Panc1 (cell line): Measurements from ENCODE around the gene TMEM108. TPM values are rescaled to one million over a fixed set of nuclear protein-coding genes. Genes with fewer than 3 reads are reported as not detected.

Experiments
- ATAC-seq: fragments of 200-7000 bp; cut with Tn5 transposase; 2 replicates; pipeline ENCODE4 v1.9.1; 2020; ENCODE audit warnings: mild to moderate bottlenecking, moderate library complexity
- BruUV-seq: library from RNA; stranded (reverse); fragments of 400-500 nt; replicated peaks from 2 replicates; lab custom pipeline; 2021; lab: Mats Ljungman, UMichigan
- CTCF ChIA-PET: fragments of 300-600 bp; sonication (Branson Sonifier 250); formaldehyde crosslinking; loops from one replicate; lab custom pipeline; 2022; ENCODE audit warnings: antibody characterized with exemption; lab: Charles Lee
- POLR2A ChIA-PET: fragments of 300-600 bp; sonication (Branson Sonifier 250); formaldehyde crosslinking; loops from one replicate; lab custom pipeline; 2022; ENCODE audit warnings: antibody characterized with exemption; lab: Charles Lee
- DNase-seq: peaks from one replicate; pipeline ENCODE4 v3.0.0-alpha.2; 2010; ENCODE audit warnings: low read depth, low spot score
- H3K27ac ChIP-seq: 2 replicates; pipeline ENCODE4 v1.5.1; 2011; ENCODE audit warnings: mild to moderate bottlenecking, low read length, inconsistent platforms
- H3K27me3 ChIP-seq: fragments of 200-500 bp; sonication (Bioruptor generic); 2 replicates; pipeline ENCODE4 v1.6.0; 2014; ENCODE audit warnings: low read length, inconsistent platforms; ENCODE audit not compliant: control insufficient read depth, insufficient read depth
- H3K36me3 ChIP-seq: fragments of 200-500 bp; sonication (Bioruptor generic); 2 replicates; pipeline ENCODE4 v1.5.1; 2014; ENCODE audit warnings: inconsistent platforms, mild to moderate bottlenecking, low read length, moderate library complexity; ENCODE audit not compliant: control insufficient read depth, insufficient read depth
- H3K4me1 ChIP-seq: 2 replicates; pipeline ENCODE4 v1.5.1; 2011; ENCODE audit warnings: inconsistent platforms, mild to moderate bottlenecking, low read length, moderate library complexity; ENCODE audit not compliant: control insufficient read depth, insufficient read depth
- H3K4me3 ChIP-seq, 2 experiments: 2 replicates each; pipeline ENCODE4 v1.5.1; 2011 to 2012; ENCODE audit warnings: low read depth in 2 of 2, low read length in 2 of 2, mild to moderate bottlenecking in 2 of 2, inconsistent platforms in 1 of 2, moderate library complexity in 1 of 2
- H3K9me3 ChIP-seq: fragments of 200-500 bp; sonication (Bioruptor generic); 2 replicates; pipeline ENCODE4 v1.5.1; 2014; ENCODE audit warnings: low read depth, mild to moderate bottlenecking, inconsistent platforms, low read length, moderate library complexity; ENCODE audit not compliant: control insufficient read depth, insufficient read depth
- CTCF ChIP-seq: fragments of 450-650 bp; IDR thresholded peaks from 2 replicates; pipeline ENCODE4 v1.5.1; 2017; ENCODE audit warnings: mild to moderate bottlenecking
- POLR2AphosphoS5 ChIP-seq: IDR thresholded peaks from 2 replicates; pipeline ENCODE4 v1.6.1; 2012; ENCODE audit warnings: mild to moderate bottlenecking, low read depth, low read length, moderate library complexity
- SIN3A ChIP-seq: IDR thresholded peaks from 2 replicates; pipeline ENCODE4 v1.6.1; 2012; ENCODE audit warnings: low read depth, mild to moderate bottlenecking, low read length, moderate library complexity, borderline replicate concordance; ENCODE audit not compliant: insufficient read depth
- TCF7L2 ChIP-seq: IDR thresholded peaks from 2 replicates; pipeline ENCODE4 v1.6.1; 2011; ENCODE audit warnings: mild to moderate bottlenecking, low read depth, low read length, inconsistent platforms
- in situ Hi-C: cut with HindIII; loops from 2 replicates; pipeline ENCODE4 v1.10.0; 2016; ENCODE audit warnings: low sequenced_read_pairs, low pct_unique_long_range_greater_than_20kb
- intact Hi-C: fragments of 100-400 bp; cut with micrococcal nuclease; formaldehyde crosslinking; loops from one replicate; pipeline ENCODE4 v1.10.0; 2022; ENCODE audit not compliant: unreplicated experiment
- total RNA-seq: library from RNA; stranded (reverse); gene quantifications from one replicate; pipeline ENCODE4 v1.2.1, GENCODE V29; 2021; ENCODE audit not compliant: unreplicated experiment
- TF ChIP-seq, protein P1 (sequence below), 2 experiments: IDR thresholded peaks; 2 replicates each; pipeline ENCODE4 v1.6.1; 2011 to 2012; ENCODE audit warnings: low read depth in 2 of 2, control low read depth in 1 of 2, low read length in 1 of 2, mild to moderate bottlenecking in 1 of 2, moderate library complexity in 1 of 2; ENCODE audit not compliant: insufficient read depth in 1 of 2

TMEM108 gene
- total RNA-seq, 1 experiment from 2014 or later: 0.41 TPM

GRCh38 chr3:133369068-133369440 lies 330.9 kb downstream of the TMEM108 start:
- no peak for ATAC-seq
- TF ChIP-seq CTCF: no peak
- TF ChIP-seq, protein P1, sequence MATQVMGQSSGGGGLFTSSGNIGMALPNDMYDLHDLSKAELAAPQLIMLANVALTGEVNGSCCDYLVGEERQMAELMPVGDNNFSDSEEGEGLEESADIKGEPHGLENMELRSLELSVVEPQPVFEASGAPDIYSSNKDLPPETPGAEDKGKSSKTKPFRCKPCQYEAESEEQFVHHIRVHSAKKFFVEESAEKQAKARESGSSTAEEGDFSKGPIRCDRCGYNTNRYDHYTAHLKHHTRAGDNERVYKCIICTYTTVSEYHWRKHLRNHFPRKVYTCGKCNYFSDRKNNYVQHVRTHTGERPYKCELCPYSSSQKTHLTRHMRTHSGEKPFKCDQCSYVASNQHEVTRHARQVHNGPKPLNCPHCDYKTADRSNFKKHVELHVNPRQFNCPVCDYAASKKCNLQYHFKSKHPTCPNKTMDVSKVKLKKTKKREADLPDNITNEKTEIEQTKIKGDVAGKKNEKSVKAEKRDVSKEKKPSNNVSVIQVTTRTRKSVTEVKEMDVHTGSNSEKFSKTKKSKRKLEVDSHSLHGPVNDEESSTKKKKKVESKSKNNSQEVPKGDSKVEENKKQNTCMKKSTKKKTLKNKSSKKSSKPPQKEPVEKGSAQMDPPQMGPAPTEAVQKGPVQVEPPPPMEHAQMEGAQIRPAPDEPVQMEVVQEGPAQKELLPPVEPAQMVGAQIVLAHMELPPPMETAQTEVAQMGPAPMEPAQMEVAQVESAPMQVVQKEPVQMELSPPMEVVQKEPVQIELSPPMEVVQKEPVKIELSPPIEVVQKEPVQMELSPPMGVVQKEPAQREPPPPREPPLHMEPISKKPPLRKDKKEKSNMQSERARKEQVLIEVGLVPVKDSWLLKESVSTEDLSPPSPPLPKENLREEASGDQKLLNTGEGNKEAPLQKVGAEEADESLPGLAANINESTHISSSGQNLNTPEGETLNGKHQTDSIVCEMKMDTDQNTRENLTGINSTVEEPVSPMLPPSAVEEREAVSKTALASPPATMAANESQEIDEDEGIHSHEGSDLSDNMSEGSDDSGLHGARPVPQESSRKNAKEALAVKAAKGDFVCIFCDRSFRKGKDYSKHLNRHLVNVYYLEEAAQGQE (IDR thresholded peaks at IDR 0.05; ENCODE audit: insufficient read depth in 1 of 2, low read depth in 2 of 2, low read length in 1 of 2): no peak
- no peak for TF ChIP-seq POLR2AphosphoS5
- no peak for TF ChIP-seq TCF7L2
- TF ChIP-seq SIN3A: no peak
- POLR2A ChIA-PET: no interaction called here
- CTCF ChIA-PET: interaction anchor here (0.7 kb wide), 1 partner anchor 72 kb away, joined by 3 read pairs; no protein-coding TSS in a partner anchor
- in situ Hi-C loops (no loop called here), intact Hi-C loops (loop anchor here (2.0 kb wide), 1 partner anchor 40 kb away; no protein-coding TSS in a partner anchor)
- Histone ChIP-seq H3K36me3 (no peaks in the 10 kb centered on the region), H3K4me1 (no peaks in the 10 kb centered on the region), H3K27ac (no peak overlapping the region), H3K9me3 (no peaks in the 10 kb centered on the region), H3K4me3 (no peak overlapping the region), H3K27me3 (no peaks in the 10 kb centered on the region; the same call in none of the 2 replicates)
- DNase-seq: no peak
- no TSS peak for BruUV-seq

DNA sequence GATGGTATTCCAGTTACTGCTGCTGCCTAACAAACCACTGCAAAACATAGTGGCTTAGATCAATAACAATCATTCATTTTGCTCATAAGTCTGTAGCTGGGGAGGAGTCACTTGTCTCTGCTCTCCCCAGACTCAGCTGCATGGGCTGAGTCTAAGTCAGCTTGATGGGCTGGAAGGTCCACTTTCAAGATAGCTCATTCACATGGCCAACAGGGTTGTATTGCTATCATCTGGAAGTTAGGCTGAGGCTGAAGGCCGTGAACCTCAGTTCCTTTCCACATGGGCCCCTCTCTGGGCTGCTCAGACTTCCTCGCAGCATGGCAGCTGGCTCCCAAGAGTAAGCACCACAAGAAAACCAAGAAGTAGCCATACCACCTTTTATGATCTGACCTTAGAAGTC lies 333.0 kb downstream of the TMEM108 start:
- CTCF ChIA-PET: no interaction called here
- in situ Hi-C loops (no loop called here), intact Hi-C loops (no loop called here)
- H3K9me3 ChIP-seq: no peaks in the 10 kb centered on the region
- POLR2A ChIA-PET: interaction anchor here (0.6 to 0.7 kb wide), 2 partner anchors 18 to 326 kb away, joined by 9 to 11 read pairs; no protein-coding TSS in a partner anchor
- H3K4me1 ChIP-seq: peaks cover 4% of the 10 kb centered on the region; the same call in 1 of the 2 replicates
- H3K27me3 ChIP-seq: no peaks in the 10 kb centered on the region
- DNase-seq: no peak
- H3K27ac ChIP-seq: no peak overlapping the region
- no peak for ATAC-seq
- no peak for TF ChIP-seq POLR2AphosphoS5
- TF ChIP-seq, protein P1 (IDR thresholded peaks at IDR 0.05; ENCODE audit: insufficient read depth in 1 of 2, low read depth in 2 of 2, low read length in 1 of 2): no peak
- TF ChIP-seq TCF7L2: no peak
- TF ChIP-seq SIN3A: no peak
- no peak for TF ChIP-seq CTCF
- H3K36me3 ChIP-seq: no peaks in the 10 kb centered on the region
- no TSS peak for BruUV-seq
- H3K4me3 ChIP-seq: no peak overlapping the region
